Measurements from ENCODE around the gene TMEM154. TPM values are rescaled to one million over a fixed set of nuclear protein-coding genes. Genes with fewer than 3 reads are reported as not detected.

The TMEM154 gene
- total and polyA plus RNA-seq, 3 experiments from 2014 or later = 11.5 to 35.1 (median 12.5) TPM

DNA sequence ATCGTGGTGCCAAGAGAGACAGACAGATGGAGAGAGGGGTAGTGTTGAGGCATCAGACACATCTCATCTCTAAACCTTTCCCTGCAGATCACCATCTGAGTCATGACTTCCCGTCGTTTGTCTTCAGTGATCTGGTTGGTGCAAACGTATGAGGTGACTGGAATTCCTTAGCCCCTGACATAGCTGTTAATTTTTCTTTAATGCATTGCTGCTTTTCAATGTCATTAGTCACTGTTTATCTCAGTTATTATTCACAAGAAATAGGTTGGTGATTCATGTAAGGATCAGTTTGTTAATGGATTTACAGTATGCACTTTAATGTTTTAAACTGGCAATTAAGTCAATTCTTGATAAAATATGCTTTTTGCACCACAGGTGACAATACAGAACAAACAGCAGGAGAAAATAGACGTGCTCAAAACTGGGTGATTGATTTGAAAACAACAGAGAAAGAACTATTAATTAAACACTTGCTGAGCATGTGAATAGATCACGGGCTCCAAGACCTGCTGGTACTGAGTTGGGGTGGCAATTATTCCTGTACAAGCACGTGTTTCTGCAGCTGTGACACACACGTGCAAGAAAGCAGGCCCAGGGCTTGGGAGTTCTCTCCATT is 1.3 kb upstream of the TMEM154 start:
- Mint-ChIP-seq H3K9me3 (no peaks in the 10 kb centered on the region), H3K27ac (peak overlapping the region; percentile 32 to 89 (median 75)), H3K27me3 (peaks cover 0 to 1% of the 10 kb centered on the region in 2 donors), H3K4me3 (peak overlapping the region; percentile 24 to 98 (median 68)), H3K4me1 (peaks cover 37 to 48% (median 47%) of the 10 kb centered on the region in 3 donors), H3K36me3 (peaks cover 0 to 8% (median 0%) of the 10 kb centered on the region in 3 donors)
- peaks cover 18% of the 10 kb centered on the region for H3K4me1 ChIP-seq (ENCODE audit: insufficient read depth, low read length)
- H3K4me3 ChIP-seq (ENCODE audit: low read length) = no peak overlapping the region
- no peak for DNase-seq
- H3K36me3 ChIP-seq (ENCODE audit: insufficient read depth, low read length) = no peaks in the 10 kb centered on the region
- ChIA-PET CTCF (no interaction called here), POLR2A (no interaction called here)
- no peaks in the 10 kb centered on the region for H3K9me3 ChIP-seq (ENCODE audit: low read length)
- no peak overlapping the region for H3K27ac ChIP-seq (ENCODE audit: low read depth, low read length)
- no peaks in the 10 kb centered on the region for H3K27me3 ChIP-seq (ENCODE audit: insufficient read depth, low read length, poor library complexity, severe bottlenecking)

DNA sequence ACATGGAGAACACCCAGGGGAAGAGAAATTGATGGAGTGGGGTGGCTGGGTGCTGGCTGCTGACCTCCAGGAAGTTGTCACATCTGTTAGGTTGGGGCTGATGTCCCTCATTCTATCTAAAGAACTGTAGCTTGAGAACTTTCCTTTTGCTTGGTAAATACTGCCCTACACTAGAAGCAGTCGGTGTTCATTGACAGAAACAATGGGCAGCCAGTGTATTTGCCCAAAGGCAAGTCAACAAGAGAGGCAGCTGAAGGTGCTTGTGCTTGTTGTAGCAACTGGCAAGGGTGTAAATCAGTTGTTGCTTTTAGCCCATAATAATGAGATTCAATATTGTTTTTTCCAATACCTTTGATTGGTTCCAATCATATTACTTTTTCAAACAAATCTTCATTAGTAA is 956 bp downstream of the TMEM154 start:
- H3K27ac Mint-ChIP-seq = peak overlapping the region in 7 of 8 donors; percentile 48 to 95 (median 94)
- peaks cover 0 to 21% (median 2%) of the 10 kb centered on the region in 3 donors for H3K36me3 Mint-ChIP-seq
- H3K36me3 ChIP-seq (ENCODE audit: insufficient read depth, low read length) = no peaks in the 10 kb centered on the region
- POLR2A ChIA-PET = interaction anchor here (0.7 to 2.3 kb wide), 5 partner anchors 17 to 602 kb away, joined by 3 to 22 read pairs (median 5); partner anchors contain the start of genes ARFIP1, FBXW7 and TIGD4
- CTCF ChIA-PET = interaction anchor here (0.5 to 1.6 kb wide), 6 partner anchors 15 to 178 kb away, joined by 3 to 5 read pairs (median 4); no protein-coding TSS in a partner anchor
- DNase-seq = no peak
- peaks cover 0 to 1% of the 10 kb centered on the region in 2 donors for H3K27me3 Mint-ChIP-seq
- peaks cover 18% of the 10 kb centered on the region for H3K4me1 ChIP-seq (ENCODE audit: insufficient read depth, low read length)
- peaks cover 41 to 54% (median 53%) of the 10 kb centered on the region in 3 donors for H3K4me1 Mint-ChIP-seq
- H3K27ac ChIP-seq (ENCODE audit: low read depth, low read length) = no peak overlapping the region
- peak overlapping the region; percentile 80 for H3K4me3 ChIP-seq (ENCODE audit: low read length)
- H3K4me3 Mint-ChIP-seq = peak overlapping the region; percentile 92 to 98 (median 95)
- no peaks in the 10 kb centered on the region for H3K9me3 Mint-ChIP-seq
- H3K9me3 ChIP-seq (ENCODE audit: low read length) = no peaks in the 10 kb centered on the region
- H3K27me3 ChIP-seq (ENCODE audit: insufficient read depth, low read length, poor library complexity, severe bottlenecking) = no peaks in the 10 kb centered on the region

DNA sequence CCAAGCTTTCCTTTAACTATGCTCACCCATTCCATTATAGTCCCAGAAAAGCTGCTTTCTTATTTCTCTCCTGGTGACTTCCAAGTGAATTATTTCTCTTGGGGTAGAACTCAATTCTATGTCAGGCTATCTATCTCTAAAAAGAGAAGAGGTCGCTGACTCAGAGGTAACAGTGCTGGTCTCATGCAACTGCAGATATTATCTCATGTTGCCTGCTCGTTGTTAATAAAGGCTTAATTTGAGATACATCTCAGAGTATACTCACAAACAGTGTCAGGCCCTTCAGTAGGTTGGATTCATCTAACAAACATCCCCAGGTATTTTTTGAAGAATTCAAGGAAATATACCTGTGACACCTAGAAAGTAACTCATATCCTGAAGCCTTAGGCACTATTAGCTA is 2.7 kb downstream of the TMEM154 start:
- Histone ChIP-seq H3K4me3 (ENCODE audit: low read length) (no peak overlapping the region), H3K9me3 (ENCODE audit: low read length) (no peaks in the 10 kb centered on the region), H3K4me1 (ENCODE audit: insufficient read depth, low read length) (peaks cover 18% of the 10 kb centered on the region), H3K36me3 (ENCODE audit: insufficient read depth, low read length) (no peaks in the 10 kb centered on the region), H3K27me3 (ENCODE audit: insufficient read depth, low read length, poor library complexity, severe bottlenecking) (no peaks in the 10 kb centered on the region), H3K27ac (ENCODE audit: low read depth, low read length) (no peak overlapping the region)
- peaks cover 4 to 29% (median 6%) of the 10 kb centered on the region in 3 donors for H3K36me3 Mint-ChIP-seq
- no peaks in the 10 kb centered on the region for H3K27me3 Mint-ChIP-seq
- H3K4me3 Mint-ChIP-seq = peak overlapping the region in 1 of 7 donors; percentile 65
- ChIA-PET CTCF (interaction anchor here (1.2 to 1.3 kb wide), 3 partner anchors 9 to 176 kb away, joined by 4 read pairs; no protein-coding TSS in a partner anchor), POLR2A (no interaction called here)
- H3K27ac Mint-ChIP-seq = peak overlapping the region in 1 of 8 donors; percentile 28
- no peaks in the 10 kb centered on the region for H3K9me3 Mint-ChIP-seq
- no peak for DNase-seq
- peaks cover 43 to 57% (median 54%) of the 10 kb centered on the region in 3 donors for H3K4me1 Mint-ChIP-seq

DNA sequence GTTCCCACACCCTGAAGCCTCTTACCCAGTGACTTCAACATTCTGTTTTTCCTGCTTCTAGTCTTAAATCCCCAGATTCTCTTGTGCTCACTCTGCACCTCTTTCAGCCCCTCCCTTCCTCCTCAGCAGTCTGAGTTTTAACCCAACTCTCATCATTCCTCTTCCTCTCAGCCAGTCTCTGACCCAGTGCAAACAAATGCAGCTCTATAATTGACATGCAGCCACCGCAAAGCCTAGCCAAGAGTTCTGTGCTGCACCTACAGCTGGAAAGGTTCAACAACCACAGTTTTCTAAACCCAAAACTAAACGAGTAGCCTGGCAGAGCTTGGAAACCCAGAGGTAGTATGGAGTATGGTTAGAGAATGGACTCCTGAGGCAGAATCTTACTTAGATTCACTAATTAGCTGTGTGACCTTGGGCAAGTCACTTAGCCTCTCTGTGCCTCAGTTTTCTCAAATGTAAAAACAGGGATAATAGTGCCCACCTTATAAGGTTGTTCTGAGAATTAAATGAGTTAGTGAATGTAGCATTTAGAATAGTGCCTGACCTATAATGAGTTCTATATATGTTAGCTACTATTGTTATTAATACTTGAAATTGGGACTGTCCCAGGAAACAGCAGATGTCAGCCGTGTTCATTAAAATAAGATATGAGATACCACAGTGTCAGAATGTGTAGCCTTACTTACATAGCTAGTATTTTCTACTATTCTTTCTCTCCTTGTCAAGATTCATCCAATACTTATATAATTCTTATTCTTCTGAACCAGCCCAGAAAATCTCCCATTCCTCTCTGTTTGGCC is 3.5 kb downstream of the TMEM154 start:
- DNase-seq = no peak
- CTCF ChIA-PET = interaction anchor here (1.3 to 1.4 kb wide), 2 partner anchors 59 to 175 kb away, joined by 3 to 4 read pairs; no protein-coding TSS in a partner anchor
- POLR2A ChIA-PET = no interaction called here
- Histone ChIP-seq H3K9me3 (ENCODE audit: low read length) (no peaks in the 10 kb centered on the region), H3K27ac (ENCODE audit: low read depth, low read length) (no peak overlapping the region), H3K36me3 (ENCODE audit: insufficient read depth, low read length) (no peaks in the 10 kb centered on the region), H3K4me1 (ENCODE audit: insufficient read depth, low read length) (peaks cover 18% of the 10 kb centered on the region), H3K27me3 (ENCODE audit: insufficient read depth, low read length, poor library complexity, severe bottlenecking) (no peaks in the 10 kb centered on the region), H3K4me3 (ENCODE audit: low read length) (no peak overlapping the region)
- peak overlapping the region in 3 of 8 donors; percentile 0 to 69 (median 28) for H3K27ac Mint-ChIP-seq
- H3K4me3 Mint-ChIP-seq = peak overlapping the region in 1 of 7 donors; percentile 44
- H3K4me1 Mint-ChIP-seq = peaks cover 43 to 59% (median 54%) of the 10 kb centered on the region in 3 donors
- H3K9me3 Mint-ChIP-seq = no peaks in the 10 kb centered on the region
- no peaks in the 10 kb centered on the region for H3K27me3 Mint-ChIP-seq
- H3K36me3 Mint-ChIP-seq = peaks cover 5 to 32% (median 7%) of the 10 kb centered on the region in 3 donors

DNA sequence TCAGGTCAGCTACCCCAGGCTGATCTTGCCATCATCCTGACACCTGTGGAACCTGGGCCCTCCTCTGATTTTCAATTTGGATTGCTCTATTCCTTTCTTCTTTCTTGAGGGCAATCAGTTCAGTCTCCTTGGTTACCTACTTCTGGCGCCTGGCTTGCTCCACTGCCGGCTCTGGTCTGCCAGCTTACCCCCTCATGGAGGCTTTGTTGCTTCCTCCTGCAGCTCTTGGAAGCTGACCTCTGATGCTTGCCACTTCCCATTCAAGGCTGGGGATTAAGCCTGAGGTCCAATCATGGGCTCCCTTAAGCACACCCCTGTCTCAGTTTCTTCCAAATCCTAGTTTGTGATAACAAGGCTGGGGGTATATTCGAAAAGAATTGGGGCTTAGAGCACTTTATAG is 5.4 kb downstream of the TMEM154 start:
- no peak overlapping the region for H3K4me3 ChIP-seq (ENCODE audit: low read length)
- Mint-ChIP-seq H3K4me3 (no peak overlapping the region), H3K9me3 (no peaks in the 10 kb centered on the region), H3K27me3 (no peaks in the 10 kb centered on the region), H3K36me3 (peaks cover 11 to 34% (median 12%) of the 10 kb centered on the region in 3 donors), H3K4me1 (peaks cover 30 to 41% (median 40%) of the 10 kb centered on the region in 3 donors), H3K27ac (peak overlapping the region in 1 of 8 donors; percentile 47)
- POLR2A ChIA-PET = no interaction called here
- no peaks in the 10 kb centered on the region for H3K9me3 ChIP-seq (ENCODE audit: low read length)
- no peaks in the 10 kb centered on the region for H3K36me3 ChIP-seq (ENCODE audit: insufficient read depth, low read length)
- H3K27ac ChIP-seq (ENCODE audit: low read depth, low read length) = no peak overlapping the region
- no peaks in the 10 kb centered on the region for H3K27me3 ChIP-seq (ENCODE audit: insufficient read depth, low read length, poor library complexity, severe bottlenecking)
- CTCF ChIA-PET = no interaction called here
- H3K4me1 ChIP-seq (ENCODE audit: insufficient read depth, low read length) = peaks cover 8% of the 10 kb centered on the region
- DNase-seq = no peak

DNA sequence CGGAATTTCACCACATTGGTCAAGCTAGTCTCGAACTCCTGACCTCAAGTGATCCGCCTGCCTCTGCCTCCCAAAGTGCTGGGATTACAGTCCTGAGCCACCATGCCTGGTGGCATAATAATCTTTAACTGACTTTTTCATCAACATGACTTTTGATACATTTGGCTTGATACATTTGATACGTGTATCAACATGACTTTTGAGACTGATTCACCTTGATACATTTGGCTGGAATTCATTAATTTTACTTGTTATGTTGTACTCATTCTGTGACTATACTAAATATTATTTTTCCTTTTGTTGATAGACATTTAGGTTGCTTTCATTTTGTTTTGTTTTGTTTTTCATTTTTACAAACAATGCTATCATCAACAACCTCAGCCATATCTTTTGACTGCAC is 6.3 kb downstream of the TMEM154 start:
- Histone ChIP-seq H3K36me3 (ENCODE audit: insufficient read depth, low read length) (no peaks in the 10 kb centered on the region), H3K27ac (ENCODE audit: low read depth, low read length) (no peak overlapping the region), H3K27me3 (ENCODE audit: insufficient read depth, low read length, poor library complexity, severe bottlenecking) (no peaks in the 10 kb centered on the region), H3K9me3 (ENCODE audit: low read length) (no peaks in the 10 kb centered on the region), H3K4me1 (ENCODE audit: insufficient read depth, low read length) (peaks cover 1% of the 10 kb centered on the region), H3K4me3 (ENCODE audit: low read length) (no peak overlapping the region)
- DNase-seq = no peak
- CTCF ChIA-PET = no interaction called here
- no peaks in the 10 kb centered on the region for H3K27me3 Mint-ChIP-seq
- H3K9me3 Mint-ChIP-seq = no peaks in the 10 kb centered on the region
- H3K36me3 Mint-ChIP-seq = peaks cover 12 to 32% (median 12%) of the 10 kb centered on the region in 3 donors
- POLR2A ChIA-PET = no interaction called here
- peaks cover 23 to 33% (median 31%) of the 10 kb centered on the region in 3 donors for H3K4me1 Mint-ChIP-seq
- H3K27ac Mint-ChIP-seq = no peak overlapping the region
- H3K4me3 Mint-ChIP-seq = no peak overlapping the region

DNA sequence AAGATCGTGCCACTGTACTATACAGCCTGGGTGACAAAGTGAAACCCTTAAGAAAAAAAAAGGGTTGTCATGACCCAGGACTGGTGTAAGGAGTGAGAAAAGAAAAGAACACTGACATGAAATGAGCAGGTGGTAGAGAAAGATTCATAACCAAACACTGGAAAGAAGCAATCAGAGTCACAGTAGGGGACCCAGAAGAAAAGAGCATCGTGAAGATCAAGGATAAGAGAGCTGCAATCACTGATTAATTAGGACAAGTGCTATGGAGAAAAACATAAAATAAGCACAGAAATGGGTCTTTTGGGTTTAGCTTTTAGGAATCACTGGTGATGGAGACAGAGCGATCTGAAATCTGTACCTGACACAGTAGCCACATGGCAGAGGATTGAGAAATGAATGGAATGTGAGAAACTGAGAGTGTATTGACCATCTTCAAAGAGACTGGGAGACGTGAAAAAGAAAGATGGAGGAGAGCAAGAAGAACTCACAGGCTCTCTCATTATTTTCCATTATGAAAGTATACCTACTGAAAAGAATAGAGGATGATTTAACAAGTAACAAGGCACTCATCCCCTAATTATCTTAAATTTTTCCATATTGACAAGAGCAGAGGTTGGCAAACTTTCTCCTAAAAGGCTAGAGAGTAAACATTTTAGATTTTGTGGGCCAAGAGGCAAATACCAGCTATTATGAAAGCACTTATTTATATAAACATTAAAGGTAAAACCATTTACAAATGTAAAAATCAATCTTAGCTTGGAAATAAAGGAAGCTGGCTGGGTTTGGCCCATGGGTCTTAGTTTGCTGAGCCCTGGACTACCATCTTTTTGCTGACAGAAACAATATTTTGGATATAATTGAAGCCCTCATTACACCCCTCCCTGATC is 7.3 kb downstream of the TMEM154 start:
- Mint-ChIP-seq H3K4me3 (no peak overlapping the region), H3K9me3 (no peaks in the 10 kb centered on the region), H3K36me3 (peaks cover 12 to 37% (median 12%) of the 10 kb centered on the region in 3 donors), H3K27ac (no peak overlapping the region), H3K27me3 (no peaks in the 10 kb centered on the region), H3K4me1 (peaks cover 15 to 23% (median 22%) of the 10 kb centered on the region in 3 donors)
- no peak for DNase-seq
- H3K36me3 ChIP-seq (ENCODE audit: insufficient read depth, low read length) = no peaks in the 10 kb centered on the region
- no peak overlapping the region for H3K27ac ChIP-seq (ENCODE audit: low read depth, low read length)
- no peaks in the 10 kb centered on the region for H3K9me3 ChIP-seq (ENCODE audit: low read length)
- CTCF ChIA-PET = no interaction called here
- no peaks in the 10 kb centered on the region for H3K27me3 ChIP-seq (ENCODE audit: insufficient read depth, low read length, poor library complexity, severe bottlenecking)
- POLR2A ChIA-PET = no interaction called here
- no peak overlapping the region for H3K4me3 ChIP-seq (ENCODE audit: low read length)
- no peaks in the 10 kb centered on the region for H3K4me1 ChIP-seq (ENCODE audit: insufficient read depth, low read length)
